Jurkat, Clone E6-1 (cell line): Measurements from ENCODE around the gene GSTP1.
"Not testable (repeated sequence)": the region's sequence is repeated elsewhere in the genome, so short reads cannot be mapped to it uniquely, and the experiment has no call there.

Experiments used
- DNase-seq: peaks from one replicate; pipeline ENCODE4 v3.0.0-alpha.2; 2011; ENCODE audit warnings: low read depth, low spot score
- H3K4me3 ChIP-seq: 2 replicates; pipeline ENCODE4 v1.5.1; 2011; ENCODE audit warnings: mild to moderate bottlenecking, low read length, control low read depth, moderate library complexity

GSTP1 gene

DNA sequence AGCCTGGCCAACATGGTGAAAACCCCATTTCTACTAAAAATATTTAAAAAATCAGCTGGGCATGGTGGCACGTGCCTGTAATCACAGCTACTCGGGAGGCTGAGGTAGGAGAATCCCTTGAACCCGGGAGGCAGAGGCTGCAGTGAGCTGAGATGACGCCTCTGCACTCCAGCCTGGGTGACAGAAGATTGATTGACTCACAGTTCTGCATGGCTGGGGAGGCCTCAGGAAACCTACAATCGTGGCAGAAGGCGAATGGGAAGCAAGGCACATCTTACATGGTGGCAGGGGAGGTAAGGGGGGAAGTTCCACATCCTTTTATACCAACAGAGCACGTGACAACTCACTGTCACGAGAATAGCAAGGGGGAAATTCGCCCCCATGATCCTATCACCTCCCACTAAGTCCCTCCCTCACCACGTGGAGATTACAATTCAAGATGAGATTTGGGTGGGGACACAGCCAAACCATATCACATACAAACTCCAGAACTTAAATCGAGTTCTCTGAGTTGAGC, 5.3 kb downstream of the GSTP1 start:
- DNase-seq, H3K4me3 ChIP-seq: not testable (repeated sequence)

DNA sequence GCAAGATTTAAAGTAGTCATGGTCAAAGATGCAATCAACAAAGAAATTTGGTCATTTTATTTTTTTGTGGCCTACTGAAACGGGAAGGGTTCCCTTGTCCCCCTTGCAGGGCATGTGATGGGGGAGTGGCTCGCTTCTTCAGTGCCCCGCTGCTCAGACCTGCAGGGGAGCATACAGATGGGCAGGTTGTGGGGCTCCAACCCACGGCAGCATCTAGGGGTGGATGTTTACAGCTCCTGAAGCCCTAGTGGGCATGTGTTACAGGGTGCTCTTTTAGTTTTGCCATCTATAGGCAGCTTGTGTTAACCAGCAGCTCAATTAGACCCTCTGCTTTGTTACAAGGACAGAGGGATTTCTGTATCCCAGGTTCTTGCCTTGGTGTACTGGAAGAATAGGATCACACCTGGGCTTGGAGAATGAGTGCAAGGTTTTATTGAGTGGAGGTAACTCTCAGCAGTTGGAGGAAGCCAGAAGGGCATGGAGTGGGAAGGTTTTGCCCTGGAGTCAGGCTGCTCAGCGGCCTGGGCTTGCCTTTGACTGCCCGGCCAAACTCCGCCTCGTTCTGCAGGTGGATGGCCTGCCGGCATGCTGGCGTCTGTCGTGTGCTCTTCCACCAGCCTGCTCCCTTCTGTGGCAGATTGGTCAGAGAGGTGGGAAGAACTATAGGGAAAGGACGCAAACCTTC, 9.4 kb downstream of the GSTP1 start:
- no peak overlapping the region for H3K4me3 ChIP-seq
- no peak for DNase-seq

DNA sequence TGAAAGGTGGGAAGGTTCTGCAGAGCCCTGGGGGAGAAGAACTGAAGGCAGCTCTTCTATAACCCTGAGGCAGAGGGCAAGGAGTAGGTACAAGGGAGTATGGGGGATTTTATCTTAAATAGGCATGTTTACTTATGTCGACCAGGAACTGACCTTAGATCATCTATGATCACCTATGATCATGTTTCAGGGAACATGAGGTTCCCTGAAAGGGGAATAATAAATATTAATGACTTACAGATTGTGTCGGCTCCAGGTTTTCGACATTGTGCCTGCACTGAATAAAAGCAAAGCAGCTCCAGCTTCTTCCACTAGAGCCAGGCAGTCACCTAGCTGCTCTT, 9.9 kb downstream of the GSTP1 start:
- no peak overlapping the region for H3K4me3 ChIP-seq
- no peak for DNase-seq

DNA sequence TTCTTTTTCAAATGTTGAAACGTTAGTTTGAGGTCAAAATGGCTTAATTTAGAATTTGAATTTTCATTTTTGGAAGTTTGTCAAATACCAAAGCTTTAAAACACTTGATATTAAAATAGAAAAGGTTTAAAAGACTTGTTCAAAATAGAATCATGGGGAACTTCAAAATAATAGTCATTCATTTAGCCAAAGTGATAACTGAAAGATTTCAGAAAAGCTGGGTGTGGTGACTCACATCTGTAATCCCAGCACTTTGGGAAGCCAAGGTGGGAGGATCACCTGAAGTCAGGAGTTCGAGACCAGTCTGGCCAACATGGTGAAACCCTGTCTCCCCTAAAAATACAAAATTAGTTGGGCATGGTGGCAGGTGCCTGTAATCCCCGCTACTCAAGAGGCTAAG, 10.9 kb downstream of the GSTP1 start:
- no peak for DNase-seq
- H3K4me3 ChIP-seq: no peak overlapping the region

DNA sequence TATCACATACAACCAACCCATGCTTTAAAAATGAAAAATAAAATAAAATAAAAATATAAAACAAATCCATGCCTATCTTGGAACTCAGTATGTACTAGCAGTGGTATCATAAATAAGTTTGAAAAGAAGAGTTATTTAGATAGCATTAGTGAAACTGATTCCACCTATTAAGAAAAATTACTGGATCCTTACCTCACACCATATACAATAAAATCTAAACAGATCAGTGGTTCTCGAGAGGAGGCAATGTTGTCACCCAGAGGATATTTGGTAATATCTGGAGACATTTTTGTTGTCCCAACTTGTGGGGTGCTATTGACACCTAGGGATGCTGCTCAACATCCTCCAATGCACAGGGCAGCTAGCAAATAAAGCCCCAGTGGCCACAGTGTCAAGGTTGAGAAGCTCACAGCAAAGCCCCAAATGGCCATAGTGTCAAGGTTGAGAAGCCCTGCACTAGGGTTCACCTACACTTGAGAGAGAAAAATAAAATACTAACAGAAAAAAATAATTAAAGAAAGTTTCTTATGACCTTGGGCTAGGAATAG, 13.2 kb downstream of the GSTP1 start:
- H3K4me3 ChIP-seq: no peak overlapping the region
- no peak for DNase-seq

DNA sequence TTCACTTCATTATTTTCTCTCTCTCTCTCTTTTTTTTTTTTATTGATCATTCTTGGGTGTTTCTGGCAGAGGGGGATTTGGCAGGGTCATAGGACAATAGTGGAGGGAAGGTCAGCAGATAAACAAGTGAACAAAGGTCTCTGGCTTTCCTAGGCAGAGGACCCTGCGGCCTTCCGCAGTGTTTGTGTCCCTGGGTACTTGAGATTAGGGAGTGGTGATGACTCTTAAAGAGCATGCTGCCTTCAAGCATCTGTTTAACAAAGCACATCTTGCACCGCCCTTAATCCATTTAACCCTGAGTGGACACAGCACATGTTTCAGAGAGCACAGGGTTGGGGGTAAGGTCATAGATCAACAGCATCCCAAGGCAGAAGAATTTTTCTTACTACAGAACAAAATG, 13.8 kb downstream of the GSTP1 start:
- H3K4me3 ChIP-seq, DNase-seq: not testable (repeated sequence)

DNA sequence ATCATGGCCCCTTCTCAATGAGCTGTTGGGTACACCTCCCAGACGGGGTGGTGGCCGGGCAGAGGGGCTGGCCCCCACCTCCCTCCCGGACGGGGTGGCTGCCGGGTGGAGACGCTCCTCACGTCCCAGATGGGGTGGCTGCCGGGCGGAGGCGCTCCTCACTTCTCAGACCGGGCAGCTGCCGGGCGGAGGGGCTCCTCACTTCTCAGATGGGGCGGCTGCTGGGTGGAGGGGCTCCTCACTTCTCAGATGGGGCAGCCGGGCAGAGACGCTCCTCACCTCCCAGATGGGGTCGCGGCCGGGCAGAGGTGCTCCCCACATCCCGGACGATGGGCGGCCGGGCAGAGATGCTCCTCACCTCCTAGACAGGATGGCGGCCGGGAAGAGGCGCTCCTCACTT, 14.4 kb downstream of the GSTP1 start:
- not testable (repeated sequence) for H3K4me3 ChIP-seq

DNA sequence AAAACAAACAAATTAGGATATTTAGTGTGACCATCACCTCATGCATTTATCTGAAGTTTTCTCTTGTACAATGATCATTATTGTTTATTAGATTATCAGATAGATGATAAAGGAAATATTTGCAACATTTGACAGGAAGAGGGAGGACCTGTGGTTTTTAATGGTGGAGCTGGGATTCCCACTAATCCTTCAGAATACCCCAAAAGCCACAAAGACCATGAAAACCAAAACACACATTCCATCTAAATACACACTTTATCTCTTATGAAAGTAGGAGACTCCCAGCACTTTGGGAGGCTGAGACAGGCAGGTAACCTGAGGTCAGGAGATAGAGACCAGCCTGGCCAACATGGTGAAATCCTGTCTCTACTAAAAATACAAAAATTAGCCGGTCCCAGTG, 15.5 kb downstream of the GSTP1 start:
- no peak for DNase-seq
- H3K4me3 ChIP-seq: no peak overlapping the region

More for the DNA sequence above, 14.4 kb downstream of the GSTP1 start:
- not testable (repeated sequence) for DNase-seq

DNA sequence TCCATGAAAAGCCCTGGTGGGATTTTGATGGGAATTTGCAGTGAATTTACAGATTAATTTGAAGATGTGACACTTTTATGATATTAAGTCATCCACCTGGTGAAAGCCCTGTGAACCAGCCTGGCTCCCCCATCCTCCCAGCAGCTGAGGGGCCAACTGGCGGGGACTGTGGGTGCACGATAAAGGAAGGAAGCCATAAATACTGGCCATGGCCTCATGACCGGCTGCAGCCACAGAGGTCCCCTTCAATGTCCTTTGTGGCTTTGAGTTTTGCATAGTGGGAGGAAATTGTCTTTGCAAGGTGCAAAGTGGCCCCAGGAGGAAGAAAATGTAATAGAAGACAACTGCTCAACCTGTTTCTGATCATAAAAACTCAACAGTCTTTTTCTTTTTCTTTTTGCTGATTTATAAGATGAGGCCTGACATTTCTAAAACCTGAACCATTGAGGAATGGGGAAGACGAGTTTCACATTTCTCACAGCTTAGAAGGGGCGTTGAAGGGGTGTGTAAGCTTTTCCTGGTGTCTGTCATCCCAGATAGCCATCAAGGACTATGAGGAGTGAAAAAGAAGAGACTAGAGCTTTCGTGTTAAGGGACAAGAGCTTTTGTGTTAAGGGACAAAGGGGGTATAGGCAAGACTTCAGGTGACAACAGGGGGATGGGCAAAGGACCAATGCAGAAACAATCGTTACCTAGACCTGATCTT, 16.9 kb downstream of the GSTP1 start:
- H3K4me3 ChIP-seq: no peak overlapping the region
- no peak for DNase-seq

DNA sequence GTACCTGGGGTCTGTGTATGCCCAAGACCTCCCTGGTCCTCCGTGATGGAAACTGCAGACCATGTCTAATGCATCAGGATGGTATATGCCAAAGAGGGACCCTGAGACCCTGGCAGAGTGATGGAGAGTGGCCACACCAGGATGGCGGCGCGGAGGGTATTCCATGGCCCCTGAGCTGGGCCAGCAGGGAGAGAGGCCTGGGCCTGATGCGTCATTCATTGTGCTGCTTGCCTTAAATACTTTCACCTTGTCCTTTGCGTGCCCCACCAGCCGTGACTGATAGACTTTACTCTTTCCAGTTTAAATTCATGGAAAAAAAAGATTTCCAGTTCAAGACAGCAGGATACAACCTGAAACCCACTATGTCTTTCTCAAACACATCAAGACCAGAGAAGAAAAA, 17.5 kb downstream of the GSTP1 start:
- DNase-seq: no peak
- H3K4me3 ChIP-seq: no peak overlapping the region

DNA sequence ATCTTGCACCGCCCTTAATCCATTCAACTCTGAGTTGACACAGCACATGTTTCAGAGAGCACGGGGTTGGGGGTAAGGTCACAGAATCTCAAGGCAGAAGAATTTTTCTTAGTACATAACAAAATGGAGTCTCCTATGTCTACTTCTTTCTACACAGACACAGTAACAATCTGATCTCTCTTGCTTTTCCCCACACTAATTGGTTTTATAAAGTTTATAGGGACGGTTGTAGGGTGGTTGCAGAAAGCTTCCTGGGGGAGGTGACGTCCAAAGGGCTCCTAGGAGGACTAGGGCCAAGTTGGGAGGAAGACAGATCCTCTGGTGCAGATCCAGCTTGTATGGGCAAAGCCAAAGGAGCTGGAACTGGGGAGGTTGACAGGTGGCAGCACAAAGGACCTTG, 20.5 kb downstream of the GSTP1 start:
- DNase-seq, H3K4me3 ChIP-seq: not testable (repeated sequence)

DNA sequence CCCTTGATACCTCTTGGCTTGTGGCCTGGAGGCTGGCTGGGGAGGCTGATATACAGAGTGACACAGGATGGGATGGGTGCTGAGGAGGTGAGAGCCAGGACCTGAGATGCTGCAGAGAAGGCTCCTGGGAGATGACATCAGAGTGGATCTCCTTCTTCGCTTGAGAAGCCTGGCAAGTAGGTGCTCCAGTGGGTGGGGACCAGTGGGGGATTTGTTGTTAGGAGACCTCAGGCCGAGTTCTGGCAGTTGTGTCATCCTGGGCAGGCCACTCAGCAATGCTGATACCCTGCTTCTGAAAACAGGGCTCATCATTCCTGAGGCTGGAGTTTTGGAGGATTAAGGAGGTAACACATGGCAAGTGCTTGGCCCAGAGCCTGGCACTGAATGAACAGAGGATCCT, 21.2 kb downstream of the GSTP1 start:
- no peak for DNase-seq
- H3K4me3 ChIP-seq: no peak overlapping the region

DNA sequence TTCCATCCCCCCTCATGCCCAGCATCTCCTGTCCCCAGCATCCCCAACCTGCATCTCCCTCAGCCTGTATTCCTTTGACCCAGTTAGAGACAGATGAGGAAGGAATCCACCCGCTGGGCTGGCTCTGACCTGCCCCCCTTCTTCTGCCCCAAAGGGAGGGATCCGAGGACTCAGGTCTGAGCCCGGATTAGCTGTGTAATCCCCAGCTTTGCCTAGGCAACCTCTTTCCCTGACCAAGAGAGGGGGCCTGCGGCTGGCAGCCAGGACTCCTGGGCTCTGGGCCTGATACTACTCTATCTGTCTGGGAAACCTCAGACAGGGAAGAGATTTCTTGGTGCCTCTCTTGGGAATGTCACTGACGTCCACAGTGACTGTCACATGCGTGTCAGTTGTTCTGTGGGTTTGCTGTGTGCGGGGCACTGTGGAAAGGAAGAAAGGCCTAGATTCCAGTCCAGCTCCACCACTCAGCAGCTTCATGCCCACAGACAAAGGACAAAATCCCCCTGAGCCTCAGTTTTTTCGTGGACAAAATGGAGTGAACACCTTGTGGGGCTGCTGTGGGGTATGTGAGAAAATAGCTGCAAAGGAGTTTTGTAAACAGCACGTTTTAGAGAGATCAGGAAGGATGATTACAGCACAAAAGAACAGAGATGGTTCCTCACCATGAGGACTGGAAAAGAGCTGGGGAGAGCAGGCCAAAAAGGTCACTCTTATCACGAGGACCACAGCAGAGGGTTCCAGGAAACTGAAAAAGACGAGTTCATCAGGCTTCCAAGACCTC, 21.8 kb downstream of the GSTP1 start:
- no peak overlapping the region for H3K4me3 ChIP-seq
- DNase-seq: no peak

DNA sequence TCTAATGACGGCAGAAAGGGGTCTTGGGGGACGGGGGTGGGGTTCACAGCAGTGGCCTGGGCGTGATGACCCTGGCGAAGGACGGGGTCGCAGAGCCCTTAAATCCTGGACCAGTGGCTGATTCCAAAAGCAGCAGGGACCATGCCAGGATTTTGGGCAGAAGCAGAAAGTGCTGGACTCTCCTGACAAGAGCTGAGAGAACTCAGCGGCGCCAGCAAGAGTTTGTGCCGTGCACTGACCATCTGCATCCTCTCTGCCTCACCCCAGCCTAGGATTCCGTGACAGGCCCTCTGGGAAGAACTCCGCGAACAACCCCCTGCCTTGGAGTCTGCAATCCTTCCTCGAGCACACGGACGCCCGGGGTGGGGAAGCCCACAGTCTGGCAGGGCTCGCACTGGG, 22.5 kb downstream of the GSTP1 start:
- DNase-seq: no peak
- peak overlapping the region; percentile 94 for H3K4me3 ChIP-seq

DNA sequence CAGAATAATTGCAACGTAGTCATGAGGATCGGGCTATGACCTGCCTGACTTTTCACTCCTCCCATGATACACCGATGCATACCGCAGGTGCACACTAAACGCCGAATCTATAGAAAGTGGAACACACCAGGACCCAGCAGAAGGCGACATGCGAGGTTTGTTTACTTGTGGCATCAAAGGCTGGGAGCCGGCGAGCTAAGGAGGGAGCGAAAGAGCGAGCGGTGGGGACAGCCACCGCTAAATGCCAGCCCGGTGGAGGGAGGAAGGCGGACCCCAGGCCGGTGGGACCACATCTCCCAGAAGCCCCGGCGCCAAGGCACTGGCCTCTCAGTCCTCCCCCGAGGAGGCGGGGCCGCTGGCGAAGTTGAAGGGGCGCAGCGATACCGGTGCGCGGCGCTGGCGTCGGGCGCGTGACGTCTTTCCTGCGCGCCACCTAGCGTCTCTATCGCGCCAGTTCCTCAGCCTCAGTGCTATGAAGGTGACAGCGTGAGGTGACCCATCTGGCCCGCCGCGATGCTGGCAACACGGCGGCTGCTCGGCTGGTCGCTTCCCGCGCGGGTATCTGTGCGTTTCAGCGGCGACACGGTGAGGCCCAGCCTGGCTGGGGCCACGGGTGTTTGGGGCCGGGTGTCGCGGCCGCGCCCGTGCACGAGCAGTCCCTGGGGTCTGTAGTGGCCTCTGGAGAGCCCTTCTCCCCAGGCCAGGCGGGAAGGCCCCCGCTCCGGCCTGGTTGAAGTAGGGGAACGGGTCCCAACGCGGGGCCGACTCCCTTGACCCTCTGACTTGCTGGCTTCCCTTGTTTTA, 23.1 kb downstream of the GSTP1 start, which contains the start of gene NDUFV1:
Gene NDUFV1, plus strand, starts transcription at position 445 of the 804 bp plus-strand sequence. Its CDS starts 69 bp downstream, at position 514.
- DNase-seq: peak; percentile 88

DNA sequence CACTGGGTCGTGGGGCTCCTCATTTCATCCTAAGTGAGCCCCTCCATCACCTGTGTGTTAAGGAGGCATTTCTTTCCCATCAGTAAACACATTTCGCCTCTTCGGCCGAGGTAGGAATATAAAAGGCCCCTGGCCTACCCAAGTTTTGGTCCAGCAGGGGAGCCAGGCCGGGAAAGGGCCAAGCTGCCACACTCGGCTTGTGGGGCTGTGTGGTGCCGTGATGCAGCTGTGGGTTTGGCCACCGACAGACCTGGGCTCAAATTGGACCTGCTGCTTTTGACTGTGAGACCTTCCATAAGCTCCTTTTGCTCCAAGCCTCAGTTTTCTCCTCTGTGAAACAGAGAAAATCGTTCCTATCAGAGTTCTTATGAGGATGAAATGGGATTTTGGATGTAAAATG, 23.9 kb downstream of the GSTP1 start:
- no peak for DNase-seq
- H3K4me3 ChIP-seq: peak overlapping the region; percentile 94

More for the DNA sequence above, 23.1 kb downstream of the GSTP1 start, which contains the start of gene NDUFV1:
- H3K4me3 ChIP-seq: peak within 1 kb of the TSS; percentile 94

DNA sequence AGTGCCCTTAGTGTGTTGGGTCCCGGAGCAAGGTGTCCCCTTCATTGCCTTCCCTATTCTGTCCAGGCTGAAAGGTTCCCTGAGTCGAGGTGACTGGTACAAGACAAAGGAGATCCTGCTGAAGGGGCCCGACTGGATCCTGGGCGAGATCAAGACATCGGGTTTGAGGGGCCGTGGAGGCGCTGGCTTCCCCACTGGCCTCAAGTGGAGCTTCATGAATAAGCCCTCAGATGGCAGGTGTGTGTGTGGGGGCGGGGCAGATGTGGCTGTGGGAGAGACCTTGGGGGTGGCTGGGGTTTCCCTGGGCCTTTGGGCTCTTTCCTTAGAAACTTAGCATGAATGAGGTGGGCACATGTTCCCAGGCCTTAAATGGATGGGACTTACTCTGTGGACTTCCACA, 24.9 kb downstream of the GSTP1 start:
- no peak for DNase-seq
- H3K4me3 ChIP-seq: no peak overlapping the region

DNA sequence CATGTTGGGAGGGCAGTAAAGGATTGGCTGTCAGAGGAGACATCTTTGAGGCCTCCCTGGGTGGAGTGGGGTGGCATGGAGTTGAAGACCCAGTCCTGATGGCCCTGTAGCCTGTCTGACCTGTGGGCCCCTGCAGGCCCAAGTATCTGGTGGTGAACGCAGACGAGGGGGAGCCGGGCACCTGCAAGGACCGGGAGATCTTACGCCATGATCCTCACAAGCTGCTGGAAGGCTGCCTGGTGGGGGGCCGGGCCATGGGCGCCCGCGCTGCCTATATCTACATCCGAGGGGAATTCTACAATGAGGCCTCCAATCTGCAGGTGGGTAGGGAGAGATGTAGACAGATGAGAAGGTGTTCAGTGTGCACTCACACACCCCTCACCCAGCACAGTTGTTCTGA, 25.7 kb downstream of the GSTP1 start:
- no peak overlapping the region for H3K4me3 ChIP-seq
- DNase-seq: no peak
